ENCODE data around the gene NRSN2.
"Not testable (repeated sequence)": the region's sequence is repeated elsewhere in the genome, so short reads cannot be mapped to it uniquely, and the experiment has no call there.

The NRSN2 gene

GRCh38 chr20:356745-357144, 9.8 kb downstream of the NRSN2 start:
- no peak for FAIRE-seq

GRCh38 chr20:358891-359555, 12.1 kb downstream of the NRSN2 start:
- no peak for FAIRE-seq

- FAIRE-seq, result no peak
Measured at GRCh38 chr20:361561-361960, 14.7 kb downstream of the NRSN2 start.

GRCh38 chr20:362271-363254, 15.7 kb downstream of the NRSN2 start:
- FAIRE-seq, result no peak

- FAIRE-seq, result no peak
Measured at GRCh38 chr20:363319-364078, 16.6 kb downstream of the NRSN2 start.

- FAIRE-seq, result no peak
Measured at GRCh38 chr20:364905-365794, 18.2 kb downstream of the NRSN2 start.

GRCh38 chr20:366041-366718, 19.3 kb downstream of the NRSN2 start:
- no peak for FAIRE-seq

DNA sequence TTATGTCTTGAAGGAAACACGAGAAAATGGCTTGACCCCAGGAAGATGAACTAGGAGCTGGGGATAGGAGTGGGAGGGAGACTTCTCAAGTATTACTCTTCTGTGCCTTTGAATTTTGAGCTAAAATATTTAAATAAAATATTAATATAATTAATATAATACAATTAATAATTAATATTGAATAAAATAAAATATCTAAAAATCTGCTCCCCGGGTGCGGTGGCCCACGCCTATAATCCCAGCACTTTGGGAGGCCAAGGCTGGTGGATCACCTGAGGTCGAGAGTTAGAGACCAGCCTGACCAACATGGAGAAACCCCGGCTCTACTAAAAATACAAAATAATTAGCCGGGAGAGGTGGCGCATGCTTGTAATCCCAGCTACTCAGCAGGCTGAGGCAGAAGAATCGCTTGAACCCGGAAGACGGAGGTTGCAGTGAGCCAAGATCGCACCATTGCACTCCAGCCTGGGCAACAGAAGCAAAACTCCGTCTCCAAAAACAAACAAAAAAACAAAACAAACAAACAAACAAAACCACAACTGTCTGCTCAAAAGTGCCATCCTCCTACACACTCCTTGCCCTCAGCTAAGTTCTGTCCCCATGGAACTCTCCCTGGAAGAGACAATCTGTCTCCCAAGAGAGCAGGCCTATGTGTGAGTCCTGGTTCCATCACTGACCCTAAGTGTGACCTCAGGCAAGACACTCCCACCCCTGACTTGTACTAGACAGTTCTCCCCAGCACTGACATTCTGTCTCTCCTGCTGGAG, 20.0 kb downstream of the NRSN2 start:
- FAIRE-seq, result no peak

DNA sequence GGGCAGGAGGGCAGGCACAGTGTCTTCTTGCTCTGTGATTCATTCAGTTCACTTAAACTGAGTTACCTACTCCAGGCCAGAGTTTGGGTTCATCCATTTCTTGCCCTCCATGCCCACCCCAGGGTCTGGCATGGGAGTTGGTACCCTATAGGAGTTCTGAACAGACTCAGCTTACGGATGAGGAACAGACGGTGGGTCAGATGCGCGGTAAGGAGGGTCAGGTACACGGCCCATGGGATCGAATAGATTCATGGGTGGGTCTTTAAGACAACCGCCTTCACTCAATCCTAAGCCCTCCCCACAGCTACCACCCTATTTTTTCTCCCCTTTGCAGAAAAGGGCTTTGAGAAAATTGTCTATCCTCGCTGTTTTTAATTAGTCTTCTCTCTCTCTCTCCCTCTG, 20.6 kb downstream of the NRSN2 start:
- no peak for FAIRE-seq

DNA sequence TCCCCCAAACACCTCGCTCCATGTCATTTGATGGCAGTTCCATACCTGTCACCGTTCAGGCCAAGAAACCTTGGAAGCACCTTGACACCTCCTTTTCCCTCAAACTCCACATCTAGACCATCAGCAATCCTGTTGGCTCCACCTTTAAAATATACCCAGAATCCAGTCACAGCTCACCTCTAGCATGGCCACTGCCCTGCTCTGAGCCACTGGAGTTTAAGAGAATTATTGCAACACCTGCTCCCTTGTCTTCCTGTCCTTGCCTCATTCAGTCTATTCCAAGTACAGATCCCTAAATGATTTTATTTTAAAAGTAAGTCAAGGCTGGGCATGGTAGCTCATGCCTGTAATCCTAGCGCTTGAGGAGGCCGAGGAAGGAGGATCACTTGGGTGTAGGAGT, 22.0 kb downstream of the NRSN2 start:
- FAIRE-seq, result no peak

DNA sequence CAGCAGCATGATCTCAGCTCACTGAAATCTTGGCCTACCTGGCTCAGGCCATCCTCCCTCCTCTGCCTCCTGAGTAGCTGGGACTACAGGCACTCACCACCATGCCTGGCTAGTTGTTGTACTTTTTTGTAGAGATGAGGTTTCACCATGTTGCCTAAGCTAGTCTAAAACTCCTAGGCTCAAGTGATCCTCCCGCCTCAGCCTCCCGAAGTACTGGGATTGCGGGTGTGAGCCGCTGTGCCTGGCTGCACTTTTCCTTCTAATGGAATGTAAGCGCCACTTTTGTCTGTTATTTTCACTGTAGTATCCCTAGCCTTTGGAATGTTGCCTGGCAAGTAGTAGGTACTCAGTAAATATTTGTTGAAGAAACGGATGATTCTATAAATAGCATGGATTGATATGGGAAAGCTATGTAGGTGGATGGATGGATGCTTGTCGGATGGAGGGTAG, 23.3 kb downstream of the NRSN2 start:
- no peak for FAIRE-seq

DNA sequence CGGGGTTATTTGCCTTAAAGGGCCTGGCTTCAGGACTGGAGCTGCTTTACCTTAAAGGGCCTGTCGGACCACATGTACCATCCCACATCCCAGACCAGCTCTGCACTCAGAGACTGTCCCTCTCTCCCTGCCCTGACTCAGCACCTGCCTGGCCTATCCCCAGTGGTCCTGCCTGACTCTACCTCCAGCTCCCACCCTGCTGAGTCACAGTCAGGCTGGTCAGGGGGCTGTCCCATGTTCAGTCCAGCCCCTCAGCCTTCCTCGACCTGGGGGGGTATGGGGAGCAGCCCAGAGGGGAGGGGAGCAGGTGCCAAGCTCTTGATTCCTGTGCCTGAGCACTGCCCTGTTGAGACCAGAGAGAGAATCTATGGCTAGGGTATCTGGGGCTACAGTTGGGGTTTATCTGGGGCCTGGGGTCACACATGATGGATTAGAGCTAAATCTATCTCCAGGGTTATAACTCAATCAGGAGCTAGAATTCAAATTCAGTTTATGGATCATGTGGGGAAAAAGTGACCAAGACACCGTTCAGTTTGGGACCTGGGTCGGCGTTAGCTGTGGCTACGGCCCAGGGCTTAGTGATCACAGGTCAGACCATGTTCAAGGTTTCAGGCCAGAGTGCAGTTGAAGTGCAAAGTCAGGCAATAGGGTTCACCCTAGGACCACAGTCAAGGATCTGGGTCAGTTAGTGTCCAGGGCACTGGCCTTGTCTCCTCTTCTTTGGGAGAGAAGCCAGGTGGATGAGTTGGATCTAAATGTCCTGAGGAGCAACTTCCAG, 24.3 kb downstream of the NRSN2 start:
- FAIRE-seq, result no peak

DNA sequence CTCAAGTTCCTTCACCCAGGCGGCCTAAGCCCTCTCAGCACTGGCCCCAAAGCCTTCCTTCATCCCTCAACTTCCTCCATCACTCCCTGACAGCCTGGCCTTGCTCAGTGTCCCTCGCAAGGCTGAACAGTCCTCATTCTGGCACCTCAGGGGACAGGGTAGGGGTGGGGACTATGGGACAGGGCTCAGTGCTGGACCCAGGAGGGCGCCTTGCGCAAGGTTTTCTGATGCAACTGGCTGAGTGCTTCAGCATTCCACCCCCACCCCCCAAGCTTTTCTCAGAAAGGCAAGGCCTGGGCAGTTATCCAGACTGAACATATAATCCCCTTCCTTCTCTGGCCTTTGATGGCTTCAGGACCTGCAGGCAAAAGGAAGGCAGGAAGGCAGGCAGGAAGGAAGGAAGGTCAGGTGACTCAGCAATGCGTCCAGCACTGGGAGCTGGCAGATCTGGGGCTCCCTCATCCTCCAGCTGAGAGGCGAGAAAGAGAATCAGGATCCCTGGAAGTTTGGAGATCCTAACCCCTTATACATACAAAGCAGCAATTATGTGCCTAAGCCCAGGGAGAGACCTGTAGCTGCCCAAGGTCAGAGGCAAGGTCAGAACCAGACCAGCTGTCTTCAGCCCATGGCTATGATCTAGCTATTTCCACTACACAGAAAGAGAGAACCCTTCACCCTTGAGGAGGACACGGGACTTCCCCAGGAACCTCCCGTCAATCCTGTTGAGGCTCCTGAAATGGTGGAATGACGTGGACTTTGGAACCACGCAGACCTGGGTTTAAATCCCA, 25.0 kb downstream of the NRSN2 start:
- FAIRE-seq, result no peak

DNA sequence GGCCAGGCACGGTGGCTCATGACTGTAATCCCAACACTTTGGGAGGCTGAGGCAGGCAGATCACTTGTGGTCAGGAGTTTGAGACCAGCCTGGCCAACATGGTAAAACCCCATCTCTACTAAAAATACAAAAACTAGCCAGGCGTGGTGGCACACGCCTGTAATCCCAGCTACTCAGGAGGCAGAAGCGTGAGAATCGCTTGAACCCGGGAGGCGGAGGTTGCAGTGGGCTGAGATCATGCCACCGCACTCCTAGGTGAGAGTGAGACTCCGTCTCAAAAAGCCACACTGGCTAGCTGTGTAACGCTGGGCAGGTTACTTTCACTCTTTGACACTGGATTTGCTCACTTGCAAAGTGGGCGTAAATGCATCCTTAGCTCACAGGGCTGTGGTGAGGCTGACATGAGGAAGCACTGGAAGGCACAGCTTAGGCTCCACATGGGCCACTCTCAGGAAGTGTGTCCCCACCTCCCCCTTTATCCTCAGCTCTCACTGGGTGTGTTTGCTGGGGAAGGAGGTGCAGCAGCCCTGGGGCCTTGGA, 25.7 kb downstream of the NRSN2 start:
- FAIRE-seq, result not testable (repeated sequence)

- FAIRE-seq, result no peak
Measured at GRCh38 chr20:373171-373890, 26.4 kb downstream of the NRSN2 start.

DNA sequence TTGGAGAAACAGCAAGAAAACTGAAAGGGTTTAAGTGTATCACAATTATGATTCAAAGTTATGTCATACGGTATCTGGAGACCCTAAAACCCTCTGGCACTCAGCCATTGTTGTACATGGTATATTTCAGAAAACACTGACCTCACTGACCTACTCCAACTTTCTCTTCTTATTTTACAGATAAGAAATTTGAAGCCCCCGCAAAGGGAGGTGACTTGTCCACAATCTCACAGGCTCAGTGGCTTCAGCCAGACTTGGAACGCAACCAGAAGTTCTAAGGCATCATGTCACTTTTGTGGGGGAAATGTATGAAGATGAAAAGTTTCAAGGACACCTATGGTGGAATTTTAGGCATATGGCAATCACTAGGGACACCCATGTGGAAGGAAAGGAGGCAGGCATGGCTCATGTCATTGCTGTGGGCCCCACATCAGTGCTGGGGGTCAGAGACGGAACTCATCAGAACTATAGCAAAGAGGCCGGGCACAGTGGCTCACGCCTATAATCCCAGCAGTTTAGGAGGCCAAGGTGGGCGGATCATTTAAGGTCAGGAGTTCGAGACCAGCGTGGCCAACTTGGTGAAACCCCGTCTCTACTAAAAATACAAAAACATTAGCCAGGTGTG, 28.5 kb downstream of the NRSN2 start:
- FAIRE-seq, result no peak

DNA sequence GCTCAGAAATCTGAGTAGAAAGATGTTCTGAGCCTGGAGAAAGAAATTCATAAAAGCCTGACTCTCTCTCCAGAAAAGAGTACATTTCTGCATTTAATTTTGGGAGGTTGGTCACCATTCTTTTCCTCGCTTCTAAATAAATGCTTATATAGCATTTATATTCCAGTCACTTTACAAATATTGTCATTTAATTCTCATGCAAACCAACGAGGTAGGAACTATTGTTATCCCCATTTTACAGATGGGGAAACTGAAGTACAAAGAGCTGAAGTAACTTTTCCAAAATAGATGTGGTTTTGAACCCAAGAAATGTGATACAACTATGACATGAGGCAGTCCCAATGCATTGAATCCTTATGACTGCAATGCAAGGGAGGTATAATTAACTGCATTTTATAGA, 29.2 kb downstream of the NRSN2 start:
- no peak for FAIRE-seq

DNA sequence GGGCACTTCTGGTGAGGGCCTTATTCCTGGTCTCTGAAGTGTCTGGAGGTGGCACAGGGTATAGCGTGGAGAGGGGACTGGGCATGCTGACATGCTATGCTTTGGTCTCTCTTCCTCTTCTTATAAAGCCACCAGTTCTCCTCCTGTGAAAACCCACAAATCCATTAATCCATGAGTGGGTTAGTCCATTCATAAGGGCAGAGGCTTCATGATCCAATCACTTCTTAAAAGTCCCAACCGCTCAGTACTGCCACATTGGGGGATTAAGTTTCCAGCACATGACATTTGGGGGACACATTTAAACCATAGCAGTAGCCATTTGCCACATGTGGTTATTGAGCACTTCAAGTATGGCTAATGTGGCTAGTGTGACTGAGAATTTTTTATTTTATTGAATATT, 29.8 kb downstream of the NRSN2 start:
- FAIRE-seq, result no peak
